ENCODE data around the gene MYCBP2.
A peak's percentile ranks its signal among the peaks of the same experiment; 100 is the strongest.
"Not testable (repeated sequence)": the region's sequence is repeated elsewhere in the genome, so short reads cannot be mapped to it uniquely, and the experiment has no call there.

The MYCBP2 gene

DNA sequence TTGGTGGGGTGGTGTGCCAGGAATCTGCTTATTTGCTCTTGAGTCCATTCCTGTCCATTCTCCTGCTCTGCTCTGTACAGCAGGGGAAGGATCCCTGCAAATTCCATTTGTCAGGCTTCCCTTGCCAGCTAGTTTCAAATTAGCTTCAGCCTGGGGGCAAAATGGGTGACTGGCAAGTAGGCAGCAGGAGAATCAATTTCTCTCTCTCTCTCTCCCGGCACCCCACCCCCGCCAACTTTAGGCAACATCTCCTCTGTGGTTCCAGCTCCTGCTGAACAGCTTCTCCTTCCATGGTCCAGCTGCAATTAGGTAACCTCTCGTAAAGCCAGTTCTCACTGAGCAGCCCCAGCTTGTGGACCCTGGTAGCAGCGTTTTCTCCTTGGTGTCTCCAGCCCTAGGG, 6.7 kb upstream of the MYCBP2 start:
- no peak for DNase-seq

DNA sequence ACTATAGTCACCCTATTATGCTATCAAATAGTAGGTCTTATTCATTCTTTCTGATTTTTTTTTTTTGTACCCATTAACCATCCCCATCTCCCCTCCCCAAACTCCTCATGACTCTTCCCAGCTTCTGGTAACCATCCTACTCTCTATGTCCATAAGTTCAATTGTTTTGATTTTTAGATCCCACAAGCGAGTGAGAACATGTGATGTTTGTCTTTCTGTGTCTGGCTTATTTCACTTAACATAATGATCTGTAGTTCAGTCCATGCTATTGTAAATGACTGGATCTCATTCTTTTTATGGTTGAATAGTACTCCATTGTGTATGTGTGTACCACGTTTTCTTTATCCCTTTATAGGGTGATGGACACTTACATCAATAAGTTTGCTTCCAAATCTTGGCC, 4.5 kb upstream of the MYCBP2 start:
- DNase-seq = no peak

DNA sequence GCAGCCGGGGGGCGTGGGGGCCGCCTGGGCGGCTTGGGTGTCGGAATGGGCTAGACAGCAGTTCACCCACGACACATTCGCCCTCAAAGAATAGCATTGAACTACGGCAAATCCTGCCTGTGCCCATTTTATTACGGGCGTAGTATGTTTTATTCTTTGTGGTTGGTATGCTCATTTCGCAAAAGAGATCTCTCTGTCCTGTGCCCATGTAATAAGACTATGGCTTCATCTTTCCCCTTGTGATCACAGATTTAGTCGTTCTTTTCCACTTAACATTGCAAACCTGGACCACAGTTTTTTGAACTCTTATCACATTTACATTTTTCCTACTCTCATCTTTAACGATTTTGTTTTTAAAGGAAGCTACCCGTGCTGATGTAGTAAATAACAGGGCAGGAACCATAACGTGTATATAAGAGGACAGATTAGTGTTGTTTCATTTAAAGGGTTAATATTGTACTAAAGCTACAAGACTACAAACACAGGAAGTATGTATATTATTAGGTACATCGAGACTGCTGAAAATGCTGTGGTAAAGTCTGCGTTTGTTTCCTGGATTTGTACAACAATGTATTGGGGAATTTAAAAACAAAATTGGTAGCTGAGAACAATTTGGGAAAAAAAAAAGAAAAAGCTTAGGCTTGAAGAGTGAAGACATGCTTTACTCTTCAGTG, 3.2 kb upstream of the MYCBP2 start:
- DNase-seq = peak; percentile 20

DNA sequence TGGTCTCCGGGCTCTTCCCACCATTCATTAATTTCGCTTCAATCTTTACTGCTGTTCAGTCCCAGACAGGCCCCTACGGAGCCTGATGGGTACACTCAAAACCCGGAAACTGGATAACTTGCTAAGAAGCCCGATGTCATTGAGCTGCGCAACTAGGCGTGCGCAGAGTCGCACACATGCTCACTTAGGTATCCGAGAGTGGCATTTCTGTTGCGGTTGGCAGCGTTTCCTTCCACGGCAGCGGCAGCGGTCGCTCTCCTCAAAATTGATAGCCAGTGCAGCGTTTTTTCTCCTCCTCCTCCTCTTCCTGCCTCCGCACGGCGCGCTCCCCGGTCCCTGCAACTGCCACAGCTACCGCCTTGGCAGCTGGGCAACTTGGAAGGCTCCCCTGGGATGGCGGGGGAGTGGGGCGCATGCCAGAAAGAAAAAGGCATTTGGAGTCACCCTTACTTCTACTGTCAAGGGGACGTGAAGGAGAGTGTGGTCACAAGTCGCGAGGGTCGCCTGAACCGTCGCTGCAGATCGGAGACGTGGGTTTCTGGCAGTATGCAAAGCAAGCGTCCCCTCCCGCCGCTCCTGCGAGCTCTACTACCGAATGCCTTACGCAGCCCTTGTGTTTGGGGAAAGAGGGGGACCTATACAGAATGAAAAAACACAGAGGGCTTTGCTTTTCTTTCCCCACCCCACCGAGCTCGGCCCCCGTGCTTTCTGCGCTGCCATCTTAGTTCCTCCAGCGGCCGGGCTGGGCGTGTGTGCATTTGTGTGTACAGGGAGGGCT, 2.4 kb upstream of the MYCBP2 start:
- peak; percentile 96 for DNase-seq

DNA sequence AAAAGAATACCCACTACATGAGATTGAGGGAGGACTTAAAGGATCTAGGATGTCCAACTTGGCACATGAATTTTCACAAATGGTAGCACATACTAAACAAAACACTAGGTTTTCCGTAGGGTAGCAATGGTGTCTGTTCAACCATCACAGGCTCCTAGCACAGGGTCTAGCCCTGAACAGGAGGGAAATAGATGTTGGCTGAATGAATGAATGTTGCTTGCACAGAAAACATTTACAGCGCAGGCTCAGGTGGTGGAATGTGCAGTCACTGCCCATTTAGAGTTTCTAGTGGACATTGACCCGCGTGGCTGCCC, 1.9 kb upstream of the MYCBP2 start:
- DNase-seq = no peak

DNA sequence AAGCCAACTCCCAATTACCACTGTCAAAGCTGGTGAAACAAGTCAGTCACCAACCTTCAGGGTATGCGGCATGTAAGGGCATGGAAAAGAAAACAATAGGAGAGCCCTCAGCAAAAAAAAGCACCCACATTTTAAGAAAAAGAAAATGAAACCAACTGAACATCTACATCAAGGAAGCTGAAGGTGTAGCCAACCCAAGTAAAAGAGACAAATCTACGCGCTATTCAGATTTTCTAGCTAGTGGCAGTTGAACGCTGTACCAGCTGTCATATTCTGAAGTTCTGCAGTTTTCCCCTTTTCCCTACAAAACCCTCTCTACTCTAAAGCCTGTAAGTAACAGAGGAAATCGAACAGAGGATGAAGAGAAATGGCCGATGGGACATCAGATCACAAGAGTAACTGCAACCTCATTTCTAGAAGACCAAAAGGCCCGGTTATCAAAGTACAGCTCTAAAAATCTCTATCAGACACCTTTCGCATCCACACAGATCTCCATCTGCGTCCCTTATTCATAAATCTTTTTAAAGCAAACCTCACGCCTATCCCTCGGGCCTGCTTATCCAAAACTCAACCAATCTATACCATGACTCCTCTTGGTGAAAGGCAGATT, 1.4 kb downstream of the MYCBP2 start:
- peak; percentile 21 for DNase-seq

DNA sequence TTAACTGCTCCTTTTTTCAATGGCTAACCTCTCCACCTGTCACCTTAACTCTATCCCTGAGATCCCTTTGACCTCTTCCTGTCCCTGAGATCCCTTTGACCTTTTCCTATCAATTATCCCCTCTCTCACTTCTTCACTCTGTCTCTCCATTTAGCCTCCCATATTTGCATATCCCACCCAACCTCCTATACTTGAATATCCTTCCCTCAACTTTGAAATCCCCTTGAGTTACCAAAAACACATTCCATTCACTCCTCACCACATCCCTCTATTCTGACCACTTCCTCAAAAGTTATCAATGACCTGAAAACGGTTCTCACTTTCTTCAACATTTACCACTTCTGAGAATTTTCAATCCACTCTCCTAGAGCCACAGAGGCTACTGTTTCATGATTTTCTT, 3.0 kb downstream of the MYCBP2 start:
- DNase-seq = no peak

DNA sequence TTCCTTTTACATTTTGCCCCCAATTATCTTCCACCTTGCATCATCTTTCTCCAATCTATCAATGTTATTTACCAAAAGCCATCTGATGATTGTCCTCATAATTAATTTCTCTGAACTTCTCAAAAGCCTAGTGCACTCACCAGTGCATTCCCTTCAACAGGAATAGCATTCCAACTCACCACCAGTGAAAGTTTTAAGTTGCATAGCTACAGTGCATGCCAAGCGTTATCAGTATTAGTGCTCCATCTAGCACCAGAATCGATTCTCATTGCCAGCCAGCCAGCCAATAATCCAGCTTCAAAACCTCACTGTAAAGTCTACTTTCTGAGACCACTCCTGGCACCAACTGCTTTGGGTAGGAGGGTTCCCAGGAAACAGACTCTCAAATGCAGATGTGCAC, 7.4 kb downstream of the MYCBP2 start:
- DNase-seq = no peak

DNA sequence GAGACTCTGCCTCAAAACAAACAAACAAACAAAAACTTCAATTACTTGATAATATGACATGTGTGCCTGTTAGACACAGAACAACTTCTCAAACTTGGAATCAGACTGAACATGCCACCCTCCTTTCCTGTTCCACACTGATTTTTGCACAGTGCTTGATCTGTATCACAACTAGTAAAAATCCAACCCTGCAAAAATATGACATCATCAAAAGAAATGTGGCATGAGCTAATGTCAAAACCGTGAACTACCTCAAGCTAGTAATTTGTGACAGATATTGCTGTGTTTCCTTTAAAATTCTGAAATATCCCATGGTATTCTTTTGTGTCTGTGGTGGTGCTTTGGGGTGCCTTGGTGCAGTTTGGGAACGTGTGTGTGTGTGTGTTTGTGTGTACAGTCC, 8.2 kb downstream of the MYCBP2 start:
- DNase-seq = no peak

DNA sequence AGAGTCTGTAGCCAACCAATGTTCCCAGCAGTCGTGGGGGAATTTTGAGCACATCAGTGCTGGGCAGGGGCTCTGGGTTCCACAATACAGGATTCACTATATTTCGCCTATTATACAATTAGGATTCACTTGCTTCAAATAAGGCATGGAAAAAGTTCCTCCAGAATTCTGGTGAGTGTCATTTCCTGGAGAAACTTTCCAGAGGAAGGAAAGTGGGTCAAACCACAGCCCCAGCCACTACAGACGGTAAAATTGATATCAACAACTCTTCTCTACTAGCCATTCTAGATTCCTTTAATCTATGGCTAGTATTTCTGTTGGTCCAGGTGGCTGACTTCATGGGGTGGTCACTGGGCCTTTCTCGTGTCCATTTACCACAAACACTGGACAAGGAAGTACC, 10.5 kb downstream of the MYCBP2 start:
- no peak for DNase-seq

DNA sequence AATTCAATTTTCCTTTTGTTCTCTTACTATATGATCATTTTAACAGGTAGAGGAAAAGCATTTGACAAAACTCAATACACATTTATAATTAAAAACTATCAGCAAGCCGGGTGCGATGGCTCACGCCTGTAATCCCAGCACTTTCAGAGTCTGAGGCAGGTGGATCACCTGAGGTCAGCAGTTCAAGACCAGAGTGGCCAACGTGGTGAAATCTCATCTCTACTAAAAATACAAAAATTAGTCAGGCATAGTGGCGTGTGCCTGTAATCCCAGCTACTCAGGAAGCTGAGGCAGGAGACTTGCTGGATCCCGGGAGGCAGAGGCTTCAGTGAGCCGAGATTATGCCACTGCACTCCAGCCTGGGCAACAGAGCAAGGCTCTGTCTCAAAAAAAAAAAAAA, 11.4 kb downstream of the MYCBP2 start:
- DNase-seq = not testable (repeated sequence)

DNA sequence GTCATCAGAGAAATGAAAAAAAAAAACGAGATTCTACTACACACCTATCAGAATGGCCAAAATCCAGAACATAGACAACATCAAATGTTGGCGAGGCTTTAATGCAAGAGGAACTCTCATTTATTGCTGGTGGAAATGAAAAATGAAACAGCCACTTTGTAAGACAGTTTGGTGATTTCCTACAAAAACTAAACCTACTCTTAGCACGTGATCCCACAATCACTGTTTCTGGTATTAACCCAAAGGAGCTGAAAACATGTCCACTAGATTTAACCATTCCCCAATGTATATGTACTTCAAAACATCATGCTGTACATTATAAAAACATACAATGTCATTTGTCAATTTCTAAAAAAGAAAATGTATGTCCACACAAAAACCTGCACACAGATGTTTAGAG, 13.0 kb downstream of the MYCBP2 start:
- DNase-seq = no peak

DNA sequence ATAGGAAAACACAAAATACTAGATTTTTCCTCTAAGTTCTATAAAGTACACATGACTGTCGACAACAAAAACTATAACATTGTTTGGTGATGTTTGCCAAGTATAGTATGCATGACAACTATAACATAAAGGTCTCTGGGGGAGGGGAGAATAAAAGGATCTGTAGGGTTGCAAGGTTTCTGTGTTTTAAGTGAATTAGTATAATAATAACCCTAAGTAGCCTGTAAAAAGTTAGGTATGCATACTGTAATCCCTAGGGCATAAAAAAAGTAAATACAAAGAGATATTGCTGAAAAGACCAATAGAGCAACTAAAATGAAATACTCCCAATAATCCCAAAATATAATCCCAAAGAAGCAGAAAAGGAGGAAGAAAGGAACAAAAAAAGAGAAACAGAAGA, 14.6 kb downstream of the MYCBP2 start:
- no peak for DNase-seq

DNA sequence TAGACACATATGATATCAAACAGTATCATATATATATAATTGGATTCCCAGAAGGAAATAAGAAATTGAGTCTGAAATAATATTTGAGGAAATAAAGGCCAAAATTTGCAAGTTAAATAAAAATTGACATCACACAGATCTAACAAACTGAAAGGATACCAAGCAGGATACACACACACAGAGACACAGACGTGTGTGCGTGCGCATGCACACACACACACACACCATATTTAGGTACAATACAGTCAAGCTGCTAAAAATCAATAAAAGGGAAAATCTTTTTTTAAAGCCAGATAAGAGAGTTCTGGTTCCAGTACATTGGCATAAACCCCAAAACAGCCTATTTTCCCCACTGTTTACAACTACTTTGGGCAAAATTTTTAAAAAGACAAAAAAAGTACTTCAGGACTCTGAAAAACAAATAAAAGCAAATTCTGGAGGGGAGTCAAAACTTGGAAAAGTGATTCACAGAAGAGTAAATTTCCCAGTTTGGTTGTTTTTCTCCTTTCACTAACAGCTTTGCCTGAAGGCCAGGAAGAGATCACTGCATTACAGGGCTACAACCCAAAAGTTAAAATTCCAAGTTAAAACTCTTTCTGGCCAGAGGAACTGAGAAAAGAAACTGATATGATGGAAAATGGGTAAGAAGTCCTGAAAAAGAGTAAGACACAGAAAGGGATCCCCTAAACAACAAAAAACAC, 16.2 kb downstream of the MYCBP2 start:
- no peak for DNase-seq

DNA sequence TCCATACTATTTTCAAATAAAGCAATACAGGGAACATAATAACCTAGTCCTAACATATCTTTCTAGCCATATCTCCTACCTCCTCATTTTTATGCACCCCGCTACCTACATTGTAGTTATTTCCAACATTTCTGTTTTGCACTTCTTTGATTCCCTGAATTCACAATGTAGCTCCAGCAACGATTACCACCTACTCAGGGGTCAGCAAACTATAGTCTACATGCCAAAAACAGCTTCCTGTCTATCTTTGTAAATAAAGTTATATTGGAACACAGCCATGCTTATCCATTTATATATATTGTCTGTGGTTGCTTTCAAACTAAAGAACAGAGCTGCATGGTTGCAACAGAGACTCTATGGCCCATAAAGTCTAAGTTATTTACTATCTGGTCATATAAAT, 16.7 kb downstream of the MYCBP2 start:
- DNase-seq = no peak

DNA sequence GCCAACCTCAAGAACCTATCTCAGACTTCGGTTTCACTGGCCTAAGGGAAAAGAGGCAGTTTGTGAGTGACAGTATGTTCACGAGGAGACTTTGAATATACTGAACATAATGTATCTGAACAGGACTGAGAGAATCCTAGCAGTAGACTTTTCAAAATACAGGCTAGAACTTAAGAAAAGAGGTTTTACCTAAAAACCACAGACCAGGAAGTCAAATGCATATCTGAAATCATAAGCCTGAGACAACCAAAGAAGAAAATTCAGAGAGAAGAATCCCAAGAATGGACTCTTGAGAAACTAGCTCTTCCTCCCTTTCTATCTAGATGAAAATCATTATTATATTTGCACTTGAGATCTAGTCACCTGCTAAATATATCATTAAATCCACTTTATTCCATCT, 17.6 kb downstream of the MYCBP2 start:
- no peak for DNase-seq

DNA sequence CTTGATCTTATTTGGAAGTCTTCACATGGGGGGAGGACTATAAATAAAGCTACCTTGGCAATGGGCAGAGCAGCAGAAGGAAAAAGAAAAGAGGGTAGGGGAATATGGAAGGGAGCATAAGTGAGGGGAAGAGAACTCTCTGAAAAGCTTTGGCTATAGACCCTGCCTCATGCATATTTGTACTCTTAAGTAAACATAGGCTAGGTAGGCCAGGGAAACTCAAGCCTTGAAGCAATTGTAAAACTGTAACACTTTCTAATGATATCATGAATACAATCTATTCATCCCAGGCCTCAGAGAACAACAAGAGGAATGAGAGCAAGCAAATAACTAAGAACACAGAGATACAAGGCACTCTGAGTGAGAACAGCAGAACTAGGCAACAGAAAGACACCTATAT, 20.4 kb downstream of the MYCBP2 start:
- DNase-seq = no peak

DNA sequence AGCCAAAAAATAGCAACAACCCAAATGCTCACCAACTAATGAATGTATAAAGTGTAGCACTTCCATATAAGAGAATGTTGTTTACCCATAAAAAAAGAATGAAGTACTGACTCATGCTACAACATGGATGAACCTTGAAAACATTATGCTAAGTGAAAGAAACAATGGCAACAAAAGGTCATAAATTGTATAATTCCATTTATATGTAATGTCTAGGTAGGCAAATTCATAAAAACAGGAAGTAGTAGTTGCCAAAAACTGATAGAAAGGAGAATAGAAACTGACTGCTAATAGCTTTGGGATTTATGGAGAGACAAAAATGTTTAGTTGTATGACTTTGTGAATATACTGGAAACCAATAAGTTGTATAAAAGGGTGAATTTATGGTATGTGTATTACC, 21.6 kb downstream of the MYCBP2 start:
- no peak for DNase-seq

DNA sequence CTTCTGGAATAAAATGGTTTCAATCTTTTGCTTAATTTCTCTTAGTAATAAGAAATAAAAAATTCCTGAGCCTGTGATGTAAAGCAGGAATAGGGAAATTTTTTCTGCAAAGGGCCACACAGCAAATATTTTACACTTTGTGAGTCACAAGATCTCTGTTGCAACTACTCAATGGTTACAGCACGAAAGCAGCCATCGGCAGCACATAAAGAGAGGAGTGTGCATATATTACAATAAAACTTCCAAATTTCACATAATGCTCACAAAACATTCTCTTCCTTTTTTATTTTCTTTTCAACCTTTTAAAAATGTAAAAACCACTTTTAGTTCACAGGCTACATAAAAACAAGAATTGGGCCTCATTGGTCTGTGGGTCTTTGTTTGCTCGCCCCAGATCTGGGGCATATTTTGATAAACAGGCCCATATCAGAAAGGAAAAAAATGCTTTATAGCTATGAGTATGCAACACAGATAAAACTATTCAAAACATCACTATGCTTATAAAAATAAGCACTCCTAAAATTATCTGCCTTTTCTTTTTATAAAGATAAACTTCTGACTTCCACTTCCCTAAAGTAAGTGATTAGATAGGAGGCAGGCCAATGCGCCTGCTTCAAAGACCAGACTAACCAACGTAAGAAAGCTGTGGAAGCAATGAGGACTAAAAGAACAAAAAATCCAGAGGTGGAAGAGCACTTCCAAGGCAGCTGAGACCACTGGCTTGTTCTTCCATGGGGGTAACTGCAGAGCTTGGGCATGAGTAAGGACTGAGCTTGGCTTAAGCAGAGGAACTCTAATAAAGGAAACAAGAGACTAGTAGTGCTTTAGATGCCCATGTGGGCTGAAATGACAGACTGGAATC, 26.5 kb downstream of the MYCBP2 start:
- DNase-seq = no peak

DNA sequence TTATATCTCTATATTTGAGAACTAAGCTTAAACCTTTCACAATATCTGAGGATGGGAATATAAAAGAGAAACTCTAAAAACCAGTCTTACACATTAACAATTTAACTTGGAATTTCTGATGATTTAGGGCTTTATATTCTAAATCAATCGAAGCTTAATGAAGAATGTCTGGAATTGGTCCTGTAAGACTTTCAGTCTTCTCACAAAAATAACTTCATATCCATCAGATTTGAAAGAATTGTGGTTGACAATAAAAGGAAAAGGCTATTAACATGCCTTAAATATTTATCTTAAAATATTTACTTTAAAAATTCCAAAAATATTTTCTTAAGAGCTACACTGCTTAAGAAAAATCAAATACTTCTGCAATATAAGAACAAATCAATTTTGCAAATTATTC, 27.3 kb downstream of the MYCBP2 start:
- DNase-seq = no peak

DNA sequence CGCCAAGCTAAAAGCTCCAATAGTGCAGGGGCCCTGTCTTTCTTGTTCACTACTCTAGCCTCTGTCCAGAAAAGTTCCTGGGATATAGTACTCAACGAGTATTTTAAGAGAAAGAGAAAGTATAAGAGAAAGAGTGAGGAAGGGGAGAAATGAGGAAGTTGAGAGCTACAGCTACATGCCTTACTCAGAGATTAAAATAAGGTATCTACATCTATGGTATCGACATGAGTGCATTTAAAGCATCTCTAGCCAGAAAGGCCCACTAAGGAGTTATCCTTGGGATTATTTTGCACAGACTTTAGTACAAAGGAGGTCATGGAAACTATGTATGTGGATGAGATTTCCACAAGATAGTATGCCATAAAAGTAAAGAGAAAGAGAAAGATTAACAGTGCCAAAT, 28.5 kb downstream of the MYCBP2 start:
- no peak for DNase-seq

DNA sequence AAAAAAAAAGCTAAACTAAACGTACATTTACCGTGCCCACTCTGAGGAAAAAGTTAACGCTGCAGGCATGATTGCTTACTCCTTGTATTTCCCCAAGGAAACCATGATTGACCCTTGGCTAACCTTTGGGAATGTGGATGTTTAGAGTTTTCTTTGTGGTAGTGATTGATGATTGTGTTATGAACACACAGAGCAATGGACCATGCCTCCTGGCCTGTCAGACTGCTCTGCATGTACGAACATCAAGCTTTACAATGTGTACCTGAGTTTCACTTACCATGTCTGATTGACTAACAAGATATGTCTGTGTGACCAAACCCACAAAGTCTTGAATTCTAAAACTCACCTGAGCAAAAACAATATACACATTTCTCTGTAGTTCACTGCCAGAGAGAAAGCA, 35.1 kb downstream of the MYCBP2 start:
- DNase-seq = peak; percentile 11

DNA sequence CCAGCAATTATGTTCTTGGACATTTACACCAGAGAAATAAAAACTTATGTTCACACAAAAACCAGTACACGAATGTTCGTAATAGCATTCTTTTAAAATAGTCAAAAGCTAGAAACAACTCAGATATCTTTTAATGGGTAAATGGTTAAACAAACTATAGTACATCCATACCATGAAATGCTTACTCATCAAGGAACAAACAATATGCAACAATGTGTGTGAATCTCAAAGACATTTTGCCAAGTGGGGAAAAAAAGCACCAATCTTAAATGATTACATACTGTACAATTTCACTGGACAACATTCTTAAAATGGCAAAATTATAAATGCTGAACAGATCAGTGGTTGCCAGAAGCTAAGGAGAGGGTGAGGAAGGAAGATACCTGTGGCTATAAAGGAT, 36.6 kb downstream of the MYCBP2 start:
- no peak for DNase-seq
